Pancreas (tissue), 10 donors: Measurements from ENCODE around the gene POLRMT. TPM values are rescaled to one million over a fixed set of nuclear protein-coding genes. Genes with fewer than 3 reads are reported as not detected.

Source experiments
- ATAC-seq, 4 donors: fragments of 200-7000 bp; cut with Tn5 transposase; one replicate each; pipeline versions ENCODE4 v1.8.0 to v1.9.1; 2020; ENCODE audit warnings: mild to moderate bottlenecking in 4 of 4, moderate library complexity in 4 of 4
- DNase-seq, 6 donors: peaks; one replicate each; pipeline ENCODE4 v3.0.0-alpha.2; 2020
- FAIRE-seq: peaks from 2 replicates; lab custom pipeline; 2012; peaks lifted over from hg19 to GRCh38; lab: Jason Lieb, UNC
- H3K27ac ChIP-seq, 4 donors: fragments of 200-600 bp; sonication (generic); 1 replicate in 3 of 4; 2 replicates in 1 of 4; pipeline versions ENCODE4 v1.5.0 to v1.8.0; 2020
- H3K27me3 ChIP-seq, 4 donors: fragments of 200-600 bp; one replicate each; pipeline ENCODE4 v1.8.0; 2021
- H3K36me3 ChIP-seq, 3 donors: fragments of 200-600 bp; sonication (generic) in 1 of 3; one replicate each; pipeline versions ENCODE4 v1.5.0 to v1.8.0; 2020 to 2021
- H3K4me1 ChIP-seq, 3 donors: fragments of 200-600 bp; one replicate each; pipeline ENCODE4 v1.8.0; 2021
- H3K4me3 ChIP-seq, 4 donors: fragments of 200-600 bp; sonication (generic) in 2 of 4; one replicate each; pipeline versions ENCODE4 v1.5.0 to v1.8.0; 2020 to 2021
- H3K9me3 ChIP-seq, 4 donors: fragments of 200-600 bp; one replicate each; pipeline ENCODE4 v1.8.0; 2021
- WGBS, 2 donors: extraction: QIAGEN DNeasy Blood & Tissue Kit; methylation state at CpG; one replicate each; pipeline ENCODE4 v1.1.7; 2013; 5-methylcytosine and 5-hydroxymethylcytosine counted together
- intact Hi-C, 3 donors: fragments of 100-400 bp; cut with DNase I; formaldehyde crosslinking; loops; one replicate each; pipeline versions ENCODE4 v1.11.1 to v1.14.2; 2022
- polyA plus RNA-seq, 2 donors: library from polyadenylated mRNA; stranded (reverse); fragments of 200-250 nt; gene quantifications; one replicate each; pipeline ENCODE4 v1.2.3, GENCODE V29; 2013
- total RNA-seq, 6 donors: library from RNA; stranded (reverse); fragmentation: NEBNext Ultra II Directional in 4 of 6; extraction: Animal tissue kit (Norgen Biotek cat#: 25700) in 4 of 6; gene quantifications; one replicate each; pipeline versions ENCODE4 v1.2.1 to v1.2.4, GENCODE V29; 2021 to 2023
- TF ChIP-seq, protein P1 (sequence below), 4 donors: fragments of 200-600 bp; sonication (generic) in 3 of 4; IDR thresholded peaks; one replicate each; pipeline versions ENCODE4 v1.5.0 to v1.8.0; 2021; ENCODE audit warnings: antibody characterized with exemption in 4 of 4
- donor health status: healthy with polysubstance abuse.
- donor health status: DM: no; HTN: no; CAD: no; lungs with moderate emphysema.
- donor health status: DM: no; HTN: no; CAD: no.
- donor health status: control.
- donor health status: control.
- donor health status: Bipolar disorder and iron deficiency.
- donor health status: DM: yes; HTN: yes; CAD: no.
- donor health status: DM: no; HTN: no; CAD: no.
- donor health status: DM: no; HTN: no; CAD: no.
- donor health status: DM: yes; HTN: yes; CAD: no.

Gene POLRMT
- total and polyA plus RNA-seq, 8 donors, result 19.3 to 101 (median 28.1) TPM

DNA sequence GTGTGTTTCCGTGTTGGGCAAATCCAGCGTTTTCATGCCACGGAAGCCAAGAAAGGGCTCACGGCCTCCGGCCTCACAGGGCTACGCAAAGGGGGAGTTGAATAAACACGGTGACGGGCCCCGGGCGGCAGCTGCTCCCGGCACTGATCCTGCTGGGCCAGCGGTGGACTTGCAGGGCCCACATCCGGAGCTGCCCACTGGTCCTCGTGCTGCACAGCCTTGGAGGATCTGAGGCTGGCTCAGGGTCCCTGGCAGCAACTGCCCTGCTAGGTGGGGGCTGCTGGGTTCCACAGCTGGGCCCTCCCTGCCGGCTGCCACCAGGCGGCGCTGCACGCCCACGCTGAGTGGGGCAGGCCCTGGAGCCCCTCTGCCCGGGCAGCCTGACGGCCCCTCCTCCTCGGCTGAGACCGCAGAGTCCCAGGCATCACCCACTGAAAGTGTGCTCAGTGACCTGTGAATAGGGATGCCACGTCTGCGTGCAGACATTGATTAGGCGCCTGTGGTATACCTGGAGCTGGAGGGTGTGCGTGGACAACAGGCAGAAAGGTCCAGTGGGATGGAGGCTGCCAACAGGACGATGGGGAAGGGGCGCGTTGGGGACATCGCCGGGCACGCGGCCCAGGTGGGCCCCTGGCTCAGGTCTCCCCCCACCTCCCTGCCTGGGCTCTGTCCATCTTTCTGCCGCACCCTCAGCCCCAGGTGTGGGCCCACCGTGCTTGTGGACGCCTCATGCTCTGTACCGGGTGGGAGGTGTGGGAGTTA lies 48.9 kb downstream of the POLRMT start:
- FAIRE-seq (no peak), DNase-seq (peak in 2 of 6 donors; percentile 80 to 82)
- WGBS, 2 donors, result 17 to 20% methylated on average over 37 to 38 of the region's 38 CpGs

DNA sequence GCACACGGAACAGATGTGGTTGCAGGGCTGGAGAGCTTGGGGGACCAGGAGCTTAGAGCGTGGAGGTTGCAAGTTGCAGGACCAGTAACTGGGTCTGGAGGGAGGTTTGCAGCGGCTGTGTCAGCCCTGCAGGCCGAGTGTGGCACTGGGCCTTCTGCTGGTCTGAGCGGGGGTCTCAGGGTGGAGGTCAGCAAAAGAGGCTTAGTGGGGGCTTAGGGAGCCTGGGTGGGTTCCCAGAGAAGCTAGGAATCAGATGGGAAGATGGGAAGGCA lies 49.4 kb downstream of the POLRMT start:
- FAIRE-seq, result no peak
- Histone ChIP-seq H3K9me3 (no peaks in the 10 kb centered on the region), H3K36me3 (peaks cover 0 to 20% (median 16%) of the 10 kb centered on the region in 3 donors), H3K4me3 (no peak overlapping the region), H3K4me1 (peaks cover 0 to 7% (median 3%) of the 10 kb centered on the region in 3 donors), H3K27ac (no peak overlapping the region), H3K27me3 (no peaks in the 10 kb centered on the region)
- intact Hi-C loops, result no loop called here
- DNase-seq, result no peak
- TF ChIP-seq, protein P1, sequence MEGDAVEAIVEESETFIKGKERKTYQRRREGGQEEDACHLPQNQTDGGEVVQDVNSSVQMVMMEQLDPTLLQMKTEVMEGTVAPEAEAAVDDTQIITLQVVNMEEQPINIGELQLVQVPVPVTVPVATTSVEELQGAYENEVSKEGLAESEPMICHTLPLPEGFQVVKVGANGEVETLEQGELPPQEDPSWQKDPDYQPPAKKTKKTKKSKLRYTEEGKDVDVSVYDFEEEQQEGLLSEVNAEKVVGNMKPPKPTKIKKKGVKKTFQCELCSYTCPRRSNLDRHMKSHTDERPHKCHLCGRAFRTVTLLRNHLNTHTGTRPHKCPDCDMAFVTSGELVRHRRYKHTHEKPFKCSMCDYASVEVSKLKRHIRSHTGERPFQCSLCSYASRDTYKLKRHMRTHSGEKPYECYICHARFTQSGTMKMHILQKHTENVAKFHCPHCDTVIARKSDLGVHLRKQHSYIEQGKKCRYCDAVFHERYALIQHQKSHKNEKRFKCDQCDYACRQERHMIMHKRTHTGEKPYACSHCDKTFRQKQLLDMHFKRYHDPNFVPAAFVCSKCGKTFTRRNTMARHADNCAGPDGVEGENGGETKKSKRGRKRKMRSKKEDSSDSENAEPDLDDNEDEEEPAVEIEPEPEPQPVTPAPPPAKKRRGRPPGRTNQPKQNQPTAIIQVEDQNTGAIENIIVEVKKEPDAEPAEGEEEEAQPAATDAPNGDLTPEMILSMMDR (IDR thresholded peaks at IDR 0.05), result no peak
- ATAC-seq, result peak in 1 of 4 donors; percentile 3
- 64 to 79% methylated on average over 5 of the region's 5 CpGs for WGBS, 2 donors

More for the DNA sequence above, 48.9 kb downstream of the POLRMT start:
- peaks cover 0 to 20% (median 16%) of the 10 kb centered on the region in 3 donors for H3K36me3 ChIP-seq
- TF ChIP-seq, protein P1 (IDR thresholded peaks at IDR 0.05), result peak; percentile 35 to 64 (median 54)
- ATAC-seq, result peak; percentile 38 to 63 (median 62)
- H3K27me3 ChIP-seq, result no peaks in the 10 kb centered on the region
- H3K4me3 ChIP-seq, result no peak overlapping the region
- no peak overlapping the region for H3K27ac ChIP-seq
- intact Hi-C loops, result no loop called here
- peaks cover 0 to 9% (median 3%) of the 10 kb centered on the region in 3 donors for H3K4me1 ChIP-seq
- H3K9me3 ChIP-seq, result no peaks in the 10 kb centered on the region

DNA sequence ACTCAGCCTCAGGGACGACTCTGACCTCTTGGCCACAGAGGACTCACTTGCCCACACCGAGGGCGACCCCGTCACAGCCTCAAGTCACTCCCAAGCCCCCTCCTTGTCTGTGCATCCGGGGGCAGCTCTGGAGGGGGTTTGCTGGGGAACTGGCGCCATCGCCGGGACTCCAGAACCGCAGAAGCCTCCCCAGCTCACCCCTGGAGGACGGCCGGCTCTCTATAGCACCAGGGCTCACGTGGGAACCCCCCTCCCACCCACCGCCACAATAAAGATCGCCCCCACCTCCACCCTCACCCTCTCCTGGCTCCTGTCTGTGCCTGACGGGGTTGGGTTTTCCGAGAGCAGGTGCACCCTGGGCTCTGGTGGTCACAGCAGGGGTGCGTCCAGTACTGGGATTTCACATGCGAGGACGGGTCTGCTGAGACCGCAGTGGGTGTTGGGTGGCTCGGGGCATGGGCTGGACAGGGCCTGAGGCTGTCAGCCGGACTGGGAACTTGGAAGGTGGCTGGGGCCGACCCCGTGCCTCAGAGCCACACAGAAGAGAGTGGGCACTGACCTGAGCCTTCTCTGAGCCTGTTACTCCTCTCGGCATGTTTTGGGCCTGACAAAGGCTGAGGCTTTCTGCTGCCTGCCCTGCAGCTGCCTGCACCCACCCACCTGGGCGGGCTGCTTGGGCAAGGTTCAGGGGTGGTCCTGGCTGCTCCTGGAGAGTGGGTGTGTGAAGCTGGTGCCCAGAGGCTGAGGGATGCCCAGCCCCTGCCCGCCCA lies 50.0 kb downstream of the POLRMT start:
- TF ChIP-seq, protein P1 (IDR thresholded peaks at IDR 0.05), result no peak
- ATAC-seq (no peak), DNase-seq (no peak), FAIRE-seq (no peak)
- H3K4me3 ChIP-seq, result no peak overlapping the region
- peaks cover 0 to 20% (median 16%) of the 10 kb centered on the region in 3 donors for H3K36me3 ChIP-seq
- H3K27ac ChIP-seq, result no peak overlapping the region
- intact Hi-C loops, result no loop called here
- H3K27me3 ChIP-seq, result no peaks in the 10 kb centered on the region
- 86 to 93% methylated on average over 27 of the region's 27 CpGs for WGBS, 2 donors
- peaks cover 0 to 6% (median 3%) of the 10 kb centered on the region in 3 donors for H3K4me1 ChIP-seq
- no peaks in the 10 kb centered on the region for H3K9me3 ChIP-seq

DNA sequence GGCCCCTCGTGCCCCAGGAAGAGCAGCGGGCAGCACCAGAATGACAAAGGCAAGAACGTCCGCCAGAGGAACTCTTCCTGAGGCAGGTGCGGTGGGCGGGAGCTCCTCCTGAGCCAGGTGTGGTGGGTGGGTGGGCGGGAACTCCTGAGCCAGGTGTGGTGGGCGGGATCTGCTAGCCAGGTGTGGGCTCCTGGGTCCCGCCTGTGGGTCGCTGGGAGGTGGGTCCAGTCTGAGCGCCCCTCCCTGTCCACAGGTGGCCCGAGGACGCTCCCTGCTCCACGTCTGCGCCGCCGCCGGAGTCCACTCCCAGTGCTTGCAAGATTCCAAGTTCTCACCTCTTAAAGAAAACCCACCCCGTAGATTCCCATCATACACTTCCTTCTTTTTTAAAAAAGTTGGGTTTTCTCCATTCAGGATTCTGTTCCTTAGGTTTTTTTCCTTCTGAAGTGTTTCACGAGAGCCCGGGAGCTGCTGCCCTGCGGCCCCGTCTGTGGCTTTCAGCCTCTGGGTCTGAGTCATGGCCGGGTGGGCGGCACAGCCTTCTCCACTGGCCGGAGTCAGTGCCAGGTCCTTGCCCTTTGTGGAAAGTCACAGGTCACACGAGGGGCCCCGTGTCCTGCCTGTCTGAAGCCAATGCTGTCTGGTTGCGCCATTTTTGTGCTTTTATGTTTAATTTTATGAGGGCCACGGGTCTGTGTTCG lies 50.7 kb downstream of the POLRMT start:
- DNase-seq (no peak), ATAC-seq (no peak), FAIRE-seq (no peak)
- H3K9me3 ChIP-seq, result no peaks in the 10 kb centered on the region
- peaks cover 0 to 20% (median 16%) of the 10 kb centered on the region in 3 donors for H3K36me3 ChIP-seq
- intact Hi-C loops, result no loop called here
- TF ChIP-seq, protein P1 (IDR thresholded peaks at IDR 0.05), result no peak
- H3K27ac ChIP-seq, result no peak overlapping the region
- H3K4me3 ChIP-seq, result no peak overlapping the region
- H3K27me3 ChIP-seq, result no peaks in the 10 kb centered on the region
- 92 to 94% methylated on average over 31 of the region's 31 CpGs for WGBS, 2 donors
- H3K4me1 ChIP-seq, result no peaks in the 10 kb centered on the region
